Prostate gland (tissue), 2 donors: Measurements from ENCODE around the gene NIT2.

ENCODE experiments used
- POLR2A ChIP-seq: fragments of 450-650 bp; IDR thresholded peaks from one replicate; pipeline ENCODE4 v1.6.1; 2016; ENCODE audit warnings: antibody characterized with exemption, mild to moderate bottlenecking
- TF ChIP-seq, protein P1 (sequence below), 4 experiments: fragments of 200-600 bp in 2 of 4; fragments of 450-650 bp in 2 of 4; sonication (generic) in 2 of 4; IDR thresholded peaks; 1 replicate in 3 of 4; 2 replicates in 1 of 4; pipeline ENCODE4 v1.5.1; 2016 to 2019; ENCODE audit warnings: antibody characterized with exemption in 4 of 4, mild to moderate bottlenecking in 2 of 4, moderate library complexity in 2 of 4

GRCh38 chr3:100399341-100400071 lies 64.9 kb downstream of the NIT2 start:
- TF ChIP-seq, protein P1, sequence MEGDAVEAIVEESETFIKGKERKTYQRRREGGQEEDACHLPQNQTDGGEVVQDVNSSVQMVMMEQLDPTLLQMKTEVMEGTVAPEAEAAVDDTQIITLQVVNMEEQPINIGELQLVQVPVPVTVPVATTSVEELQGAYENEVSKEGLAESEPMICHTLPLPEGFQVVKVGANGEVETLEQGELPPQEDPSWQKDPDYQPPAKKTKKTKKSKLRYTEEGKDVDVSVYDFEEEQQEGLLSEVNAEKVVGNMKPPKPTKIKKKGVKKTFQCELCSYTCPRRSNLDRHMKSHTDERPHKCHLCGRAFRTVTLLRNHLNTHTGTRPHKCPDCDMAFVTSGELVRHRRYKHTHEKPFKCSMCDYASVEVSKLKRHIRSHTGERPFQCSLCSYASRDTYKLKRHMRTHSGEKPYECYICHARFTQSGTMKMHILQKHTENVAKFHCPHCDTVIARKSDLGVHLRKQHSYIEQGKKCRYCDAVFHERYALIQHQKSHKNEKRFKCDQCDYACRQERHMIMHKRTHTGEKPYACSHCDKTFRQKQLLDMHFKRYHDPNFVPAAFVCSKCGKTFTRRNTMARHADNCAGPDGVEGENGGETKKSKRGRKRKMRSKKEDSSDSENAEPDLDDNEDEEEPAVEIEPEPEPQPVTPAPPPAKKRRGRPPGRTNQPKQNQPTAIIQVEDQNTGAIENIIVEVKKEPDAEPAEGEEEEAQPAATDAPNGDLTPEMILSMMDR (IDR thresholded peaks at IDR 0.05), result no peak
- TF ChIP-seq POLR2A, result no peak
